BE2C (cell line): ENCODE data around the gene WDPCP.
"Not testable (repeated sequence)": the region's sequence is repeated elsewhere in the genome, so short reads cannot be mapped to it uniquely, and the experiment has no call there.

Experiments used
- DNase-seq: peaks from one replicate; pipeline ENCODE4 v3.0.0-alpha.2; 2020
- H3K27me3 ChIP-seq: fragments of 250-450 bp; sonication (Bioruptor Pico); 2 replicates; pipeline ENCODE4 v1.5.1; 2020; ENCODE audit warnings: mild to moderate bottlenecking
- H3K36me3 ChIP-seq: fragments of 250-450 bp; sonication (Bioruptor Pico); 2 replicates; pipeline ENCODE4 v1.5.1; 2020; ENCODE audit warnings: mild to moderate bottlenecking
- H3K4me1 ChIP-seq: fragments of 250-450 bp; sonication (Bioruptor Pico); 2 replicates; pipeline ENCODE4 v1.5.1; 2020
- H3K4me3 ChIP-seq: 2 replicates; pipeline ENCODE4 v1.5.1; 2011; ENCODE audit warnings: low read depth, low read length
- H3K9me3 ChIP-seq: fragments of 250-450 bp; sonication (Bioruptor Pico); 2 replicates; pipeline ENCODE4 v1.5.1; 2020
- CTCF ChIP-seq: IDR thresholded peaks from 2 replicates; pipeline ENCODE4 v1.5.1; 2012; ENCODE audit warnings: mild to moderate bottlenecking, low read depth, low read length

Gene WDPCP

GRCh38 chr2:63582873-63583272 is 5.4 kb downstream of the WDPCP start:
- no peaks in the 10 kb centered on the region for H3K9me3 ChIP-seq
- H3K4me1 ChIP-seq: no peaks in the 10 kb centered on the region
- no peak for DNase-seq
- H3K36me3 ChIP-seq: no peaks in the 10 kb centered on the region
- H3K4me3 ChIP-seq: no peak overlapping the region
- H3K27me3 ChIP-seq: no peaks in the 10 kb centered on the region
- TF ChIP-seq CTCF: no peak

- no peaks in the 10 kb centered on the region for H3K36me3 ChIP-seq
- H3K27me3 ChIP-seq: no peaks in the 10 kb centered on the region
- H3K4me1 ChIP-seq: no peaks in the 10 kb centered on the region
- TF ChIP-seq CTCF: no peak
- DNase-seq: peak; percentile 6
- no peaks in the 10 kb centered on the region for H3K9me3 ChIP-seq
- H3K4me3 ChIP-seq: no peak overlapping the region
Observed at GRCh38 chr2:63581298-63581961, 6.8 kb downstream of the WDPCP start.

- Histone ChIP-seq H3K27me3 (no peaks in the 10 kb centered on the region), H3K4me1 (no peaks in the 10 kb centered on the region), H3K9me3 (no peaks in the 10 kb centered on the region), H3K36me3 (no peaks in the 10 kb centered on the region), H3K4me3 (no peak overlapping the region)
- TF ChIP-seq CTCF: no peak
- no peak for DNase-seq
Observed at GRCh38 chr2:63580651-63581297, 7.5 kb downstream of the WDPCP start.

GRCh38 chr2:63578767-63579166 is 9.5 kb downstream of the WDPCP start:
- TF ChIP-seq CTCF: no peak
- Histone ChIP-seq H3K4me1 (no peaks in the 10 kb centered on the region), H3K4me3 (no peak overlapping the region), H3K27me3 (no peaks in the 10 kb centered on the region), H3K9me3 (no peaks in the 10 kb centered on the region), H3K36me3 (no peaks in the 10 kb centered on the region)
- no peak for DNase-seq

GRCh38 chr2:63576546-63576945 is 11.7 kb downstream of the WDPCP start:
- H3K9me3 ChIP-seq: no peaks in the 10 kb centered on the region
- no peaks in the 10 kb centered on the region for H3K27me3 ChIP-seq
- no peak for DNase-seq
- H3K4me1 ChIP-seq: no peaks in the 10 kb centered on the region
- no peaks in the 10 kb centered on the region for H3K36me3 ChIP-seq
- no peak overlapping the region for H3K4me3 ChIP-seq
- no peak for TF ChIP-seq CTCF

- H3K4me1 ChIP-seq, DNase-seq, H3K27me3 ChIP-seq, H3K36me3 ChIP-seq, H3K4me3 ChIP-seq, H3K9me3 ChIP-seq: not testable (repeated sequence)
Observed at GRCh38 chr2:63573726-63574345, 14.4 kb downstream of the WDPCP start.

- H3K9me3 ChIP-seq, H3K4me3 ChIP-seq, H3K4me1 ChIP-seq, H3K36me3 ChIP-seq, H3K27me3 ChIP-seq, DNase-seq: not testable (repeated sequence)
Observed at GRCh38 chr2:63573026-63573425, 15.3 kb downstream of the WDPCP start.
